WTC11 (cell line): ENCODE measurements around the gene PPAN. TPM values are rescaled to one million over a fixed set of nuclear protein-coding genes. Genes with fewer than 3 reads are reported as not detected.
A peak's percentile ranks its signal among the peaks of the same experiment; 100 is the strongest.

Source experiments
- AR ChIP-seq: fragments of 250-450 bp; sonication (Bioruptor Pico); IDR thresholded peaks from 2 replicates; pipeline ENCODE4 v1.9.0; 2021; ENCODE audit warnings: mild to moderate bottlenecking
- ATF1 ChIP-seq: sonication (generic); formaldehyde crosslinking; IDR thresholded peaks from 2 replicates; pipeline ENCODE4 v1.8.1; 2023; ENCODE audit warnings: mild to moderate bottlenecking, moderate library complexity, missing genetic modification reagents
- ATF2 ChIP-seq: sonication (generic); formaldehyde crosslinking; IDR thresholded peaks from 2 replicates; pipeline ENCODE4 v1.8.1; 2022; ENCODE audit warnings: low read depth, missing genetic modification reagents, borderline replicate concordance
- ATF6 ChIP-seq: sonication (generic); formaldehyde crosslinking; IDR thresholded peaks from 2 replicates; pipeline ENCODE4 v1.8.1; 2023; ENCODE audit warnings: mild to moderate bottlenecking, missing genetic modification reagents
- CTCF ChIP-seq: fragments of 200-600 bp; IDR thresholded peaks from 2 replicates; pipeline ENCODE4 v1.8.0; 2022; ENCODE audit warnings: antibody characterized with exemption
- EMX1 ChIP-seq: fragments of 250-450 bp; sonication (Bioruptor Pico); IDR thresholded peaks from 2 replicates; pipeline ENCODE4 v1.8.0; 2021; ENCODE audit warnings: mild to moderate bottlenecking
- ERG ChIP-seq: fragments of 250-450 bp; sonication (Bioruptor Pico); IDR thresholded peaks from 2 replicates; pipeline ENCODE4 v1.8.0; 2021; ENCODE audit warnings: mild to moderate bottlenecking
- ESRRA ChIP-seq: sonication (generic); formaldehyde crosslinking; IDR thresholded peaks from 2 replicates; pipeline ENCODE4 v1.8.1; 2022; ENCODE audit warnings: mild to moderate bottlenecking, missing genetic modification reagents, borderline replicate concordance
- HMGA2 ChIP-seq: fragments of 250-450 bp; sonication (Bioruptor Pico); IDR thresholded peaks from 2 replicates; pipeline ENCODE4 v1.4.0; 2021; ENCODE audit warnings: mild to moderate bottlenecking, moderate library complexity
- JUN ChIP-seq: sonication (generic); formaldehyde crosslinking; IDR thresholded peaks from 2 replicates; pipeline ENCODE4 v1.8.0; 2023; ENCODE audit warnings: mild to moderate bottlenecking, missing genetic modification reagents
- NFE2L1 ChIP-seq: sonication (generic); formaldehyde crosslinking; IDR thresholded peaks from 2 replicates; pipeline ENCODE4 v1.8.1; 2023; ENCODE audit warnings: missing genetic modification reagents
- OVOL2 ChIP-seq: fragments of 250-450 bp; sonication (Bioruptor Pico); IDR thresholded peaks from 2 replicates; pipeline ENCODE4 v1.9.0; 2021; ENCODE audit warnings: mild to moderate bottlenecking, borderline replicate concordance
- PRRX2 ChIP-seq: fragments of 250-450 bp; sonication (Bioruptor Pico); IDR thresholded peaks from 2 replicates; pipeline ENCODE4 v1.8.0; 2021; ENCODE audit warnings: mild to moderate bottlenecking
- SMAD3 ChIP-seq: sonication (generic); formaldehyde crosslinking; IDR thresholded peaks from 2 replicates; pipeline ENCODE4 v1.8.0; 2022; ENCODE audit warnings: missing genetic modification reagents, mild to moderate bottlenecking, borderline replicate concordance
- STAT6 ChIP-seq: sonication (generic); formaldehyde crosslinking; conservative IDR thresholded peaks from 2 replicates; pipeline ENCODE4 v1.8.1; 2023; ENCODE audit warnings: mild to moderate bottlenecking, low read depth, missing genetic modification reagents, moderate library complexity
- ZNF232 ChIP-seq: sonication (generic); formaldehyde crosslinking; IDR thresholded peaks from 2 replicates; pipeline ENCODE4 v1.8.0; 2022; ENCODE audit warnings: mild to moderate bottlenecking, missing genetic modification reagents
- ZNF281 ChIP-seq: sonication (generic); formaldehyde crosslinking; IDR thresholded peaks from 2 replicates; pipeline ENCODE4 v1.8.0; 2023; ENCODE audit warnings: mild to moderate bottlenecking, missing genetic modification reagents
- total RNA-seq: library from RNA; stranded (reverse); gene quantifications from 3 replicates; pipeline ENCODE4 v1.2.3, GENCODE V29; 2021
- TF ChIP-seq, protein P1 (sequence below): sonication (generic); formaldehyde crosslinking; IDR thresholded peaks from 2 replicates; pipeline ENCODE4 v1.8.1; 2023; ENCODE audit warnings: mild to moderate bottlenecking, missing genetic modification reagents, moderate library complexity
- TF ChIP-seq, protein P2 (sequence below): sonication (generic); formaldehyde crosslinking; IDR thresholded peaks from 2 replicates; pipeline ENCODE4 v1.8.1; 2022; ENCODE audit warnings: missing genetic modification reagents, borderline replicate concordance

PPAN gene
- total RNA-seq, 1 experiment from 2014 or later, result 83.7 TPM

DNA sequence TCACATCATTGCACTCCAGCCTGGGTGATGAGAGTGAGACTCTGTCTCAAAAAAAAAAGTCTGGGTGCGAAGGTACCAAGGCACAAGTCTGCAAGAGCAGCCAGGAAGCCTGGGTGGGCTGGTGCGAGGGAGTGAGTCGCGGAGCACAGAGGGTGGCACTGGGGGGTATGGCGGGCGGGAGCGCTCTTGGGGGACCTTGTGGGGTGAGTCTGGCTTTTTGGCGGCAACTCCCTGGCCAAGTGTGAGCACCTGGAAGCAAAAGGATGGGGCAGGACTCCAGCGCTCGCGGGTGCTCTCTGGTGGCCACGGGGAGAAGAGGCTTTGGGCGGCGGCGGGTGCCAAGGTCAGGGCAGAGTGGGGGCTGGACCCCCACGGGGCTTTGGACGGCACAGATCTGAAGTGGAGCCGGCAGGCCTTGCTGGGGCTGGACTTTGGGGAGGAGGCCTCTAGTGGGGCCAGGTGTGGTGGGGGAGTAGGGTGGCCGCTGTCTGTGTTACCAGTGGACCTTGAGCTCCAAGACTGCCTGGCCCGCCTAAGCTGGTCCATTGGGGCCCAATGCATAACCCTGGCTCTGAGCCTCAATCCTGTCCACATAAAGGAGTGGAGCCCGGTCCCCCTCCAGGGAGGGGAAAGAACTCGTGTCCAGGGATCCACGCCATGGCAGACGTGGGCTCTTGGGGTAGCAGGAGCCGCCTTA lies 6.9 kb downstream of the PPAN start (continued):
- TF ChIP-seq PRRX2 (peak; percentile 80; the same call in 1 of the 2 replicates), ATF6 (no peak), HMGA2 (CRISPR knock-in tag) (no peak), ATF1 (CRISPR knock-in tag) (no peak), NFE2L1 (CRISPR knock-in tag) (peak; percentile 48; the same call in 1 of the 2 replicates), ZNF281 (no peak), EMX1 (CRISPR knock-in tag) (peak; percentile 88), JUN (no peak), STAT6 (CRISPR knock-in tag) (no peak), SMAD3 (CRISPR knock-in tag) (no peak), ATF2 (CRISPR knock-in tag) (0 out of 2 replicates have a peak, but pooled peaks have one; percentile 7), CTCF (peak; percentile 55), ERG (CRISPR knock-in tag) (peak; percentile 91; the same call in 1 of the 2 replicates), AR (CRISPR knock-in tag) (0 out of 2 replicates have a peak, but pooled peaks have one; percentile 9), OVOL2 (CRISPR knock-in tag) (no peak), ZNF232 (CRISPR knock-in tag) (0 out of 2 replicates have a peak, but pooled peaks have one; percentile 37), ESRRA (CRISPR knock-in tag) (peak; percentile 29; the same call in 1 of the 2 replicates)
- TF ChIP-seq, protein P1, sequence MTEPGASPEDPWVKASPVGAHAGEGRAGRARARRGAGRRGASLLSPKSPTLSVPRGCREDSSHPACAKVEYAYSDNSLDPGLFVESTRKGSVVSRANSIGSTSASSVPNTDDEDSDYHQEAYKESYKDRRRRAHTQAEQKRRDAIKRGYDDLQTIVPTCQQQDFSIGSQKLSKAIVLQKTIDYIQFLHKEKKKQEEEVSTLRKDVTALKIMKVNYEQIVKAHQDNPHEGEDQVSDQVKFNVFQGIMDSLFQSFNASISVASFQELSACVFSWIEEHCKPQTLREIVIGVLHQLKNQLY (CRISPR knock-in tag), result peak; percentile 61; the same call in 1 of the 2 replicates
- TF ChIP-seq, protein P2, sequence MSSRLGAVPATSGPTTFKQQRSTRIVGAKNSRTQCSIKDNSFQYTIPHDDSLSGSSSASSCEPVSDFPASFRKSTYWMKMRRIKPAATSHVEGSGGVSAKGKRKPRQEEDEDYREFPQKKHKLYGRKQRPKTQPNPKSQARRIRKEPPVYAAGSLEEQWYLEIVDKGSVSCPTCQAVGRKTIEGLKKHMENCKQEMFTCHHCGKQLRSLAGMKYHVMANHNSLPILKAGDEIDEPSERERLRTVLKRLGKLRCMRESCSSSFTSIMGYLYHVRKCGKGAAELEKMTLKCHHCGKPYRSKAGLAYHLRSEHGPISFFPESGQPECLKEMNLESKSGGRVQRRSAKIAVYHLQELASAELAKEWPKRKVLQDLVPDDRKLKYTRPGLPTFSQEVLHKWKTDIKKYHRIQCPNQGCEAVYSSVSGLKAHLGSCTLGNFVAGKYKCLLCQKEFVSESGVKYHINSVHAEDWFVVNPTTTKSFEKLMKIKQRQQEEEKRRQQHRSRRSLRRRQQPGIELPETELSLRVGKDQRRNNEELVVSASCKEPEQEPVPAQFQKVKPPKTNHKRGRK (CRISPR knock-in tag), result no peak
